ENCODE results near the gene PJVK.

- TF ChIP-seq, protein P1, sequence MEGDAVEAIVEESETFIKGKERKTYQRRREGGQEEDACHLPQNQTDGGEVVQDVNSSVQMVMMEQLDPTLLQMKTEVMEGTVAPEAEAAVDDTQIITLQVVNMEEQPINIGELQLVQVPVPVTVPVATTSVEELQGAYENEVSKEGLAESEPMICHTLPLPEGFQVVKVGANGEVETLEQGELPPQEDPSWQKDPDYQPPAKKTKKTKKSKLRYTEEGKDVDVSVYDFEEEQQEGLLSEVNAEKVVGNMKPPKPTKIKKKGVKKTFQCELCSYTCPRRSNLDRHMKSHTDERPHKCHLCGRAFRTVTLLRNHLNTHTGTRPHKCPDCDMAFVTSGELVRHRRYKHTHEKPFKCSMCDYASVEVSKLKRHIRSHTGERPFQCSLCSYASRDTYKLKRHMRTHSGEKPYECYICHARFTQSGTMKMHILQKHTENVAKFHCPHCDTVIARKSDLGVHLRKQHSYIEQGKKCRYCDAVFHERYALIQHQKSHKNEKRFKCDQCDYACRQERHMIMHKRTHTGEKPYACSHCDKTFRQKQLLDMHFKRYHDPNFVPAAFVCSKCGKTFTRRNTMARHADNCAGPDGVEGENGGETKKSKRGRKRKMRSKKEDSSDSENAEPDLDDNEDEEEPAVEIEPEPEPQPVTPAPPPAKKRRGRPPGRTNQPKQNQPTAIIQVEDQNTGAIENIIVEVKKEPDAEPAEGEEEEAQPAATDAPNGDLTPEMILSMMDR (IDR thresholded peaks at IDR 0.05; ENCODE audit: poor library complexity, severe bottlenecking): no peak
- TF ChIP-seq, protein P2, sequence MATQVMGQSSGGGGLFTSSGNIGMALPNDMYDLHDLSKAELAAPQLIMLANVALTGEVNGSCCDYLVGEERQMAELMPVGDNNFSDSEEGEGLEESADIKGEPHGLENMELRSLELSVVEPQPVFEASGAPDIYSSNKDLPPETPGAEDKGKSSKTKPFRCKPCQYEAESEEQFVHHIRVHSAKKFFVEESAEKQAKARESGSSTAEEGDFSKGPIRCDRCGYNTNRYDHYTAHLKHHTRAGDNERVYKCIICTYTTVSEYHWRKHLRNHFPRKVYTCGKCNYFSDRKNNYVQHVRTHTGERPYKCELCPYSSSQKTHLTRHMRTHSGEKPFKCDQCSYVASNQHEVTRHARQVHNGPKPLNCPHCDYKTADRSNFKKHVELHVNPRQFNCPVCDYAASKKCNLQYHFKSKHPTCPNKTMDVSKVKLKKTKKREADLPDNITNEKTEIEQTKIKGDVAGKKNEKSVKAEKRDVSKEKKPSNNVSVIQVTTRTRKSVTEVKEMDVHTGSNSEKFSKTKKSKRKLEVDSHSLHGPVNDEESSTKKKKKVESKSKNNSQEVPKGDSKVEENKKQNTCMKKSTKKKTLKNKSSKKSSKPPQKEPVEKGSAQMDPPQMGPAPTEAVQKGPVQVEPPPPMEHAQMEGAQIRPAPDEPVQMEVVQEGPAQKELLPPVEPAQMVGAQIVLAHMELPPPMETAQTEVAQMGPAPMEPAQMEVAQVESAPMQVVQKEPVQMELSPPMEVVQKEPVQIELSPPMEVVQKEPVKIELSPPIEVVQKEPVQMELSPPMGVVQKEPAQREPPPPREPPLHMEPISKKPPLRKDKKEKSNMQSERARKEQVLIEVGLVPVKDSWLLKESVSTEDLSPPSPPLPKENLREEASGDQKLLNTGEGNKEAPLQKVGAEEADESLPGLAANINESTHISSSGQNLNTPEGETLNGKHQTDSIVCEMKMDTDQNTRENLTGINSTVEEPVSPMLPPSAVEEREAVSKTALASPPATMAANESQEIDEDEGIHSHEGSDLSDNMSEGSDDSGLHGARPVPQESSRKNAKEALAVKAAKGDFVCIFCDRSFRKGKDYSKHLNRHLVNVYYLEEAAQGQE (IDR thresholded peaks at IDR 0.05; ENCODE audit: borderline replicate concordance): no peak
- TF ChIP-seq EZH2 (IDR thresholded peaks at IDR 0.05; ENCODE audit: borderline replicate concordance, insufficient read depth, low read length, poor library complexity, severe bottlenecking): no peak
- no peak for TF ChIP-seq TAF1 (IDR thresholded peaks at IDR 0.05; ENCODE audit: low read depth)
- no peak for TF ChIP-seq POLR2AphosphoS5 (IDR thresholded peaks at IDR 0.05)
- no peak for TF ChIP-seq EP300 (conservative IDR thresholded peaks at IDR 0.05; ENCODE audit: poor library complexity, severe bottlenecking)
- TF ChIP-seq SMC3 (conservative IDR thresholded peaks at IDR 0.05; ENCODE audit: poor library complexity): no peak
- no peak for TF ChIP-seq MXI1 (conservative IDR thresholded peaks at IDR 0.05; ENCODE audit: poor library complexity, severe bottlenecking)
Observed at GRCh38 chr2:178418426-178418825, 32.8 kb upstream of the PJVK start.

All from neural cell (in vitro differentiated cells).